GM18498 (cell line): ENCODE data around the gene CKS2.

ENCODE experiments used
- ATAC-seq: cut with Tn5 transposase; IDR thresholded peaks from one replicate; pipeline ENCODE4 v1.9.1; 2021; ENCODE audit warnings: mild to moderate bottlenecking, moderate library complexity; ENCODE audit not compliant: unreplicated experiment

Gene CKS2

DNA sequence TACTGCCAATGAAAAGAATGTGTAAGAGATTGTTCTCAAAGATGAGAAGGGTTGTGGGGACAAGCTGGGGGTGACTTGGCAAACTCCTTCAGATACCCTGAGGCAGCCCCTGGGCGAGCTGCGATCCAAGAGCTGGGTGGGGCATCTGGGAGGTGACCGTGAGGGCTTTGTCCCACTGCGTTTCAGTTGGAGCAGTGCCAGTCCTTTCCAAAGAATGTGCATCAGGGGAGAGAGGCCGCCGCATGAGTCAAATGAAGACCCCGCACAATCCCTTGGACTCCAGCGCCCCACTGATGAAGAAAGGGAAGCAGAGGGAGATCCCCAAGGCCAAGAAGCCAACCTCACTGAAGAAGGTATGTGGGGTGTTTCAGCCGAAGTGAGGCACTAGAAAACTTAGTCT lies 35.7 kb downstream of the CKS2 start:
- ATAC-seq = no peak

DNA sequence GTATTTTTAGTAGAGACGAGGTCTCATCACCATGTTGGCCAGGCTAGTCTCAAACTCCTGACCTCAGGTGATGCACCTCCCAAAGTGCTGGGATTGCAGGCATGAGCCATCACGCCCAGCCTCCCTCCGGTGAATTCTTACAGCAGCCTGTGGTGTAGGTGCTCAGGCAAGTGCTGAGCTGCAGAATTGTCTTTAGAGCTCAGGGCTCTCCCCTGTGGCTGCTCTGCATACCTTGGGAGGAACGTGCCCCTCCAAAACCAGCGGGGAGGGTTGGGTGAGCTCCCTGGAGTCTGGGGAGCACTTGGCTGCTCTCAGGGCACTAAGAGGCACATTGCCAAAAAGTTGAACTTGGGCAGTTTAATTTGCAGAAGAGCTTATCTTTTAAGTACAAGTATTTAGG lies 36.7 kb downstream of the CKS2 start:
- ATAC-seq = no peak

DNA sequence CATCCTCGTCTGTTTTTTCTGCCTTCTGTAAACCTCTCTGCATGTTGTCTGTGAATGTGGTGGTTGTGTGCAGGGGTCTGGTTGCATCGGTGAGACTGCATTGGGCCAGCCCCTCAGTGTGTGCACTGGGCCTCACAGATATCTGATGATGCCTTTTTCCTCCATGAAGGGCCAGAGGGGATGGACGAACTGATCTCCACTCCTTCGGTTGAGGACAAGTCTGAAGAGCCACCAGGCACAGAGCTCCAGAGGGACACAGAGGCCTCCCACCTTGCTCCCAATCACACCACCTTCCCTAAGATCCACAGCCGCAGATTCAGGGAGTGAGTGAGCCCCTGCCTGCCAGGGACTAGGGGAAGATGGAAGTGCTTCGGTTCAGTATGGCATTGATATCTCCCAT lies 38.6 kb downstream of the CKS2 start:
- ATAC-seq = no peak

- ATAC-seq = no peak
Measured at GRCh38 chr9:89350988-89351557, 40.1 kb downstream of the CKS2 start.

- no peak for ATAC-seq
Measured at GRCh38 chr9:89351584-89352300, 40.7 kb downstream of the CKS2 start.

DNA sequence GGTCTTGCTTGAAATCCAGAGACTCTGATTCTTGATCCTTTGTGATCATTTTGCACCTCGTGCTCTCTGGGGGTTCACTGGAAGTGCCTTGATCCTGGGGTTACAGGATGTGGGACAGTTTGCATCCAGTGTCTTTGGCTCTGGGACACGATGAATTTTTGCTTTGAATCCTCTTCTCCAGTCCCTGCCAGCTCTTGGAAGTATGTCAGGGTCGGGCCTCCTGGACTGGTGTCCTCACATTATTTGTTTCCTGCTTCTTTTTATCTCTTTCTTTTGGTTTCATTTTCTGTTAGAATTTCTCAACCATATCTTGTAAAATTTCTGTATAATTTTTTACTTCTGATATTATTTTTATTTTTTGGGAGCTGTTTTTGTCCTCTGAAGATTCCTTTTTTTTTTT lies 41.5 kb downstream of the CKS2 start:
- no peak for ATAC-seq

GRCh38 chr9:89352874-89353649 lies 42.1 kb downstream of the CKS2 start:
- no peak for ATAC-seq

DNA sequence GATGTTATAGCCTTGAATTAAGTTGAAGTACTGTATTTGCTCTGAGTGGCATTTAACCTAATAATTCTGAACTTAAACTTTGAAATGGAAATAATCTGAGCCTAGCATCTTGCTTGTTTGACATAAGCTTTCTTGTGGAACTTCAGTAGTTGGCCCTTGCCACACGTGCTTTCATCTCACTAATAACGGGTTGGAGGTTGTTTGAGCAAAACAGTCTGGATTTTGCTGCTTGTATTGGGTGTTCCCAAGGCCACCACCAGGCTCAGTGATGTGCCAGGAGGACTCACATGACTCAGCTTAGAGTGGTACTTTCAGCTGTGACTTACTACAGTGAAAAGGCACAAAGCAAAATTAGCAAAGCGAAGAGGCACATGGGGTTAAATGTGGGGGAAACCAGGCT lies 43.0 kb downstream of the CKS2 start:
- ATAC-seq = no peak

- ATAC-seq = no peak
Measured at GRCh38 chr9:89354471-89354870, 43.5 kb downstream of the CKS2 start.

DNA sequence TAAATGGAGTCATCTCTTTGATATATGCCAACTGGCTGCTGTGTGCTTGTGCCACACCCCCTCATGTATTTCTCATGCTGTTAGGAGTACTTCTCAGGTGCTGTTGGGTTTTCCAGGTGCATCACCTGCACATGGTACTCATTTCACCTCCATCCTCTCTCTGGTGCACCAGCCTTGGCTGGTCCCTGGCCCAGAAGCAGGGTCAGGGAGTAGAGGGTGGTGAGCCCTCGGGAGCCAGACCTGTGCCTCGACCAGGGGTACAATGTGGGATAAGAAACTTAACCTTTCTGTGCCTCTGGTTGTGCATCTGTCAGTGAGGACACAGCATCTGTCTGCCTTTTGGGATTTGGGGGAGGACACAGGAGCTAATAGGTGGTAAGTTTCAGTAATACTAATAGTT lies 45.8 kb downstream of the CKS2 start:
- ATAC-seq = no peak

DNA sequence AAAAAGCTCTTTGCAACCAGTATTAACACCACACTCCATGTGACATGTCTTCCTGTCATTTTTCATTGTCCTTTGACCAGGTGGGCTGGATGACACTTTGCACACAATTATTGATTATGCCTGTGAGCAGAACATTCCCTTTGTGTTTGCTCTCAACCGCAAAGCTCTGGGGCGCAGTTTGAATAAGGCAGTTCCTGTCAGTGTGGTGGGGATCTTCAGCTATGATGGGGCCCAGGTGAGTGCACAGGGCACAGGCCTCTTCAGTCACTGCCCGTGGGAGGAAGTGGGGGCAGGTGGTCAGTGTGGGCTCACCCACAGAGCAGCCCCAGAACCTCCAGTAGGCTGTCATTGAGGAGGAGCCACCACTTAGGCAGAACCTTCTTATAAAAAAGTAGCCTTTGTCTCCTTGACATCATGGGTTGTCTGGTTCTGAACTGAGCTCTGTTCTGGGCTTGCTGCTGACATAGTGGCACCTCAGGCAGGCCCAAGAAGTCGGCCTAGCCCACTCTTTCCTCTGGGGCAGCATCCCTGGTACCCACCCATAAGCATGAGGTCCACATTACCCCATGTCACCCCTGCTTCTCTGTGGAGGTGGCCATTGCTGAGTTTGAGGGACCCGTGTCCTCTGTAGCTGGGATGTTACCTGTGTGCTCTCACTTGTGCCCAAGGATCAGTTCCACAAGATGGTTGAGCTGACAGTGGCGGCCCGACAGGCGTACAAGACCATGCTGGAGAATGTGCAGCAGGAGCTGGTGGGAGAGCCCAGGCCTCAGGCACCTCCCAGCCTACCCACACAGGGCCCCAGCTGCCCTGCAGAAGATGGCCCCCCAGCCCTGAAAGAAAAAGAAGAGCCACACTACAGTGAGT lies 46.6 kb downstream of the CKS2 start:
- ATAC-seq = no peak

GRCh38 chr9:89358376-89358916 lies 47.5 kb downstream of the CKS2 start:
- no peak for ATAC-seq

- ATAC-seq = no peak
Measured at GRCh38 chr9:89358985-89359384, 48.0 kb downstream of the CKS2 start.

DNA sequence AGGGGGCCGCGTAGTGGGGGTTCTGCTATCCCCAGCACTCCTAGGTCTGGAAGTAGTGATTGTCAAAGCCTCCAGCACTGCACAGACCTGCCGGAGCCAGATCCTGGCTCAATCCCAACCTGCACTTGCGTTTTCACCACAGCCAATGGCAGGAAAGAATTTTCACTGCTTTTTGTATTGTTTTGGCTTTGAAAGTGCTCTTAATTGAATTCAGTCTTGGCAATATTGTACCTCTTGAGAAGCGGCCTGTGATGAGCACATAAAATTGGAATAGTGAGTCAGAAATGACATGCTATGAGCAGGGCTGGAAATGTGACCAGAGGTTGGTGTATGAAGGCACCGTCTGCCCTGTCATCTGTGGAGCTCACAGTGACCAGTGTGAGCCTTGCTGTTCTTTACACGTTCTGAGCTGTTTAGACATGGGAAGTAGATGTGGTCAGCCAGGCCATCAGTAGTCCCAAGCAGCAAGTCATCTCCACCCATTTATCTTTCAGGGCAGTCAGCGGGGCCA lies 48.8 kb downstream of the CKS2 start:
- ATAC-seq = no peak

DNA sequence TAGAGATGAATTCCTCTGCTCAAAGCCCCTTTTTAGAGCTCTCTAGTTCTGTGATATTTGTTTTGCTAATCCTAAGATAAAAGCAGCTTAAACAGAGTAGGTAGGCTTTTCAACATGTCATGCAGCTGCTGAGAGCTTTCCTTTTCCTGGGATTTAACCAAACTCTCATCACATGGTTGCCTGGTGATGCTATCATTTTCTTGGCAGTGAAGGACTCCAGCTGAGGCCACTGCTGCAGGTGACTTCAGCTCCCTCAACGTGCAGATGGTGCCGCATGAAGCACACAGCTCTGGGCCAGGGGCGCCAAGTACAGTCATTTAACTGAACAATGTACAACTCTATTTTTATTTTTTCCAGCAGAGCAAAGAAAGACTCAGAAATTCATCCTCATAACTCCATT lies 49.5 kb downstream of the CKS2 start:
- no peak for ATAC-seq

DNA sequence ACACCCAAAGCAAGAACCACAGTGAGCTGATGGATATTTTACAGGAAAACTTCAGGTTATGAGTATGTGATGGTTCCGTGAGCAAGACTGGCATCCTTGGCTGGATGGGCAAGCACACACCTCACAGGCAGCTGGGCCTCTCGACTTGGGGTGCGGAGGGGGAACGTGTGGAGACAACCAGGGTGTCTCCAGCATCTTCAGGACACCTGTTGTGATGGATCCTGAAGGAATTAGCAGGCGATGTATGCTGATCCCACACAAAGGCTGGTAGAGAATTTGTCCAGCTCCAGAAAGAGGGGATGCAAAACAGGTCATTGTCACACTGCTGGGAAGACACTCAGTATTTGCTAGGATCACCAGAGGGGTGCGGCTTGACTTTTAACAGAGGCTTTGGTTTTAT lies 50.0 kb downstream of the CKS2 start:
- no peak for ATAC-seq

DNA sequence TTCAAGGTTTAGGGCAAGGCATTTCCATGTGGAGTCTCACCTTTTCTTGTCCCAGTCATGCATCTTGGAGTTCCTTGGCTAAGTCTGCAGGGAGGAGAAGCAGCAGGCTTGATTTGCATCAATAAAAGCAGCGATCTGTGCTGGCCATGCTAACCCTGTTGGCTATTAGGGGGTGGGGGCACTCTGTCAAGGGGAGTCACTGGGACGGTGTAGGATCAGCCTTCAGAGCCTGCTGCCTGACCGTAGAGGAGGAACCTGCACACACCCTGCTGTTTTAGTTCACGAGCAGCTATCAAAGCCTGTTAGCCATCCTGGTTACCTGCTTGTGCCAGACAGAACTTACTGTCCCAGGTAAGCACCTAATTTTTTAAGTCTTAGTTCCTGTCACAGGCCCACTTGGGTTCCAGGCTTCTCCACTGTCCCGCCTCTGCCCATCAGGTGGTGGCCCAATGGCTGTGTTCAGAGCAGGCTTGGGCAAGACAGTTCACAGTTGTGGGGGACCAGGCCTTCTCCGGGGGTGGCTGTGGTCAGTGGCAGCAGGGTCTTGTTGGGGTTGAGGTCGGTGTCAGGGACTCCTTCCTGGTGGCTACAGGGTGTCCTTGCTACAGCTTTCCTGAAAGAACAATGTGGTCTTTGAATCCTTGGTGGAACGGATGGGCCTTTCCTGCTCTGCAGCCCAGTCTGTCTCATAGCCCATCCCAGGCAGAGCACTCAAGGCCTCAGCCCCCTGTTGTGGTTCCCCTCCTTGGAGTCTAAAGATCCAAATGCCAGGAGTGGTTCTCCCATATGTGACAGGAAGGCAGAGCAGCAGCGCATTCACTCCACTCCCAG lies 51.0 kb downstream of the CKS2 start:
- ATAC-seq = no peak

DNA sequence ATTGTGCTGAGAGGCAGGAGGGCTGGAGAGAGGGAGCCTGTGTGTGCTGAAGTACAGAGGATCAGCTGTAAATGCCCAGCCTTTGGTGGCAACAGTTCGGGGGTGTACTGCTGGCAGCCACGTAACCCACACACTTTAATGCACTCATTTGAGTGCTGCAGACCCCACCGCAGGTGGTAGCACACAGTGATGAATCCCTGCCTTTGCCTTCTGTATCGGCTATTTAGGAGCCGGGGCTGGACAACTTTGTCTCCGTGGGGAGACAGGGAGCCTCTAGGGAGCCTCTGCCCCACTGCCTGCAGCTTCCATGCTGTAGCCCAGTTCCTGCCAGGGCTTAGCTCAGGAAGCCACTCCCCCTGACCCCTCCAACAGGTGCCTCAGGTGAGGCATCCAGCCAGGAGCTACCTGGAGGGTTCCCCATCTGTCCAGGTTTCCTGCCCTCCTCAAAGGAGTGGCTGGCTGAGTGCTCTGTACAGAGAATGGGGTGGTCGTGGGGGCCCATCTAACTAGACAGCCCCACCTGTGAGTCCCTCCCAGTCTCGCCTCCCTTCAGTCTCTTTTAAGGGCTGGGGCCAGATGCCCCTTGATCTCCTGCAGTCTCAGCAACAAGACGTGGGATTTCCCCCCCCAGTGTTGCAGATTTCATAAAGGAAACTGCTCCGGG lies 51.8 kb downstream of the CKS2 start:
- ATAC-seq = no peak

DNA sequence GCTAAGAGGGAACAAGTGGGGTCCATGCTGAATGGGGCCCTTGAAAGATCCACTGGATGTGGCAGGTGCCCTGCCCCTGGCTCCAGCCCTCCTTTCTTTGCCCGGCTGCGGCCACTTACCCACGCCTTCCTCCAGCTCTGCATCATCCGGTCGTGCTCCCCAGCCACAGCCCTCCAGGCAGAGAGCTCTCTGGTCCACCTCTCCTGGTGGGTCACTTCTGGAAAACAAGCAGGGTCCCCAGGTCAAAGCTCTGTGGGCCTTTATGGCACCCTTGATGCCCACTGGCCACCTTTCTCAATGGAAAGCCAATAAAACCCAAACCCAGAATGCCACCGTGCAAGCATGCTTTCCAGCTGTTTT lies 52.3 kb downstream of the CKS2 start:
- no peak for ATAC-seq
